CD4-positive, alpha-beta T cell treated with Interleukin-1 beta for 1 hour (primary cell): ENCODE measurements around the gene DLGAP3.

Experiments
- DNase-seq, 2 donors: peaks; one replicate each; pipeline ENCODE4 v3.0.0-alpha.2; 2020 to 2022

The DLGAP3 gene

DNA sequence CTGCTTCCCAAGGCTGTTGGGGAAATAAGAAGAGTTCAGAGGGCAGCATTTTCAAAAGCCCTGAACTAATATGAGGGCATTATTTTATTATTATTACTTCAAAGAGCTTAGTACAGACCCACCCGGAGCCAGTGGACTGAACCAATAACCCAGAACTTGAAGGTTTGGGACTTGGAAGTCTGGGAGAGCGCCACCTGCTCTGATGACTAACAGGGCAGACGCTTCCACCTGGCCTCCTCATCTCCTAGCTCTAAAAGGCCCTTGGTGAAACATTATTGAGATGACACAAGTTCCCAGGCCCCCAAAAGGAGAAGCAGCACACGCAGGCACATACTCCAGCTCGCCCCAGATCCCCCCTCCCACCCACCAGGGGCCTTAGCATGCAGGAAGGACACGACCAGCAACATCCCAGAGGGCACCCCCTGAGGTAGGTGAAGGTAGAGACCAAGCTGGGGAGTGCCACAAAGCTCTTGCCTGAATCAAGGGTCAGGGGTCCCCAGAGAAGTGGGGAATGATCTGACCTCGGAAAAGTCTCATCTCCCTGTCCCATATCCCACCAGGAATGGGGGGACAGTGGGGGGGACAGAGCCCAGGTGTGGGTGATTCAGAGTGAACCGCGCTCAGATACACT is 1.3 kb downstream of the DLGAP3 start:
- no peak for DNase-seq

DNA sequence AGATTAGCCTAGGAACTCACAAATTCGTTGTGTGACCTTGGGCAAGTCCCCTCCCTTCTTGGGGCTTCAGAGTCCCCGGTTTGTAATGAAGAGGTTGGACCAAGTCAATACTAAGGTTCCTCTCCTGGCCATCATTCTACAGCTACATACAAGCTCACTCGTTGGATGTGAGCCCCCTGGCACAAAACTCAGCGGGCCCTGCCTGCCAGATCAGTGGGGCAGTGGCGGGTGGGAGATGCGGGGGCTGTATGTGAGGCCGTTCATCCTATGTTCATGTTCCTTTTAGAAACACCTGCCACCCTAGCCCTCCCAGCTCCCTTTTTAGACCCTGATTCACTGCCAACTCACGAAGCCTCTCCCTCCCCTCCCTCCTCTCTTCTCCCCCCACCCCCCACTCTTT is 2.1 kb downstream of the DLGAP3 start:
- DNase-seq: no peak

DNA sequence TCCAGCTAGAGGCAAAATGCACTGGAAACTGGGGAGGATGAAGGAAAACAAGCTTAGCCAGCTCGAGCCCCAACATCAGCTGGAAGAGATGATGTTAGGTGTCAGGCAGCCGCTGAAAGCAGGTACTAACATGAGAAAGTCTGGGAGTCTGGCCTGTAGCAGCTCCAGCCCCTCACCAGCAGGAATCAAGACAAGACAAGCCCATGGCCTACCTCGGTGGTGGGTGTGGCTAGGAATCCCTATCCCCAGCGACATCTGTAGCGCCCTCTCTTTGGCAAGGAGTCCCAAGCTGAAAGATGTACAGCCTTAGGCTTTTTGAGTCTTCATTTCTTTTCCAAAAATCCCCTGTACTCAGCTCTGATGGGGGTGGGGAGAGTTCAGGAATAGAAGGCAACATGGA is 2.6 kb downstream of the DLGAP3 start:
- no peak for DNase-seq

DNA sequence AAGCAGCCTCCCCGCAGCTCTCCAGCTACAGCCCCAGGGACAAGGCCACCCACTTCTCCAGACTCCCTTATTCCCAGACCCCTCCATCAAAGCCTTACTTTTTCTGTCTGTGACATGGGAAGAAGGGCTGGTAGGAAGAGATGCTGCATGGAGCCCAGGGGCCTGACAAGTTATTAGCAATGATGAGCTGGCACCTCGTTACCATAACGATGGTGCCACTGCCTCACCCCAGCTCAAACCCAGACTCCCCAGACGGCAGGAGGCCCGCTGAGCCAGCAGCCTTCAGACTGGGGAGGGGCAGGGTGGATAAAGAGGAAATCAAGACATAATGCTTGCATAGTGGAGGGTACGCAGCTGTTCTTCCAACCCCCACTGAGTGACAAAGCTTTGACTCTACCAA is 3.3 kb downstream of the DLGAP3 start:
- DNase-seq: no peak

DNA sequence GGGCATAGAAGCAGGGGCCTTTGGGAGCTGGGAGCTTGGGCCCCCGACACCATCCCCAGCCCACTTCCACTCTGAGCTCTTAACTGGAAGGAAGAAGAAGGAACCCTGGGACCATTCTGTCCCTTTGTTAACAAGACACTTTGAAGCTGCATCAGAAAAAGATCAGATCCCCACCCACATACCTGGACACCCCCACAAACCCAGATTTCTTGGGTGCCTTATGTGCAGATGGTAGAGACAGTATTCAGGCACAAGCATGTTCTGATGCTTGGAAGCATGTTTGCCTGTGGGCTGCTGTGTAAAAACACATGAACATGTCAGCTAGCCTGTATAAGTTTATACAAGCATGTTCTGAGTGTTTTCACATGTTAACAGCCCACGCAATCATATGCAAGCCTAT is 3.7 kb downstream of the DLGAP3 start:
- DNase-seq: no peak

DNA sequence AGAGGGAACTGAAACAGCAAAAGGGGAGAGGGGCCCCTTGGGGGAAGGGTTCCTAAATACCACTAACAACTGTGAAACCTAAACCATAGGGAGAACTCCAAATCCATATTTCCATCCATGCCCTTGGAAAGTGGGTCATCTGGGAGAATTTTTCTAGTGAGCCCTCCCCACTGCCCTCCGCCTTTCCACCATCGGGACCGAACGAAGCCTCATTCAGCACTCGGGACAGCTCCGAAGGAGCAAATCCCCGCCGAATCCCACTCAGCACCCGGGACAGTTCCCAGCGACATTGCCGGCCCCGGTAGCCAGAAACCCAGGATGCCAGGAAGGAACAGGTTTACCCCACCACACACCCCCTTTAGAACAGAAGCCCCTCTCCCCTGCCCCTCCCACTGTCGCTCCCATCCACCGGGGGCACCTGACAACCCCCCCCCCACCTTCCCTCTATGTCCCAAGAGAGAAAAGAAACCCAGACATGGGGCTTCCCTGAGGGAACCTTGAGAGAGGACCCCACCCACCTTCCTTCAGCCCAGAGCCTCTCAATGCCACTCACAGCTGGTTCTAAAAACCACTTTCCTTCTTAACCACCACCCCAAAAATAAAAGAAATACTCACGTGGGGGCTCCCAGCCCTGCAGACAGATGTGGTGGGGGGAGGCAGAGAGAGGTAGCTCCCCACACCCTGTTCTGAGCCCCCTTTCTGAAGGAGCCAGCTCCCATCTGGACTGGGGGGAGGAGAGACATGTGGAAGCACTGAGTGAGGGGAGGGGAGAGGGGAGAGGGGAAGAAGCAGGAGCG is 4.5 kb downstream of the DLGAP3 start:
- DNase-seq: peak; percentile 27 to 36

DNA sequence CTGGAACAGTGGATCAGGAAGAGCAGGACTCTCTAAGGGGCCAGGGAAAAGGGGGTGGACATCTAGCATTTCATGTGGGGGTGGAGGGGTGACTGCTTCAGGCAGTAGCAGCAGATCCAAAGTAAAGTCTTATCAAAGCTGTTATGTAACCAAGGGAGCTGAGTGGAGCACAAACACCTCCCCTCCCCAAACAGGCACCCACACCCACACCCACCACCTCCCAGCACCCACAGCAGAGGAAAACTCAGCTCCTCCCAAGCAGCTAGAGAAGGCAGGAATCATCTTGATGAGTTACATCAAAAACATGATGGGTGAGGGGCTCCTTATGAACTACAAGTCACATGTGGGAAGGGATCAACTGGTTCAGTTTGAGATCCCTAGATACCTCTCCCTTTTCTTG is 6.0 kb downstream of the DLGAP3 start:
- DNase-seq: no peak

DNA sequence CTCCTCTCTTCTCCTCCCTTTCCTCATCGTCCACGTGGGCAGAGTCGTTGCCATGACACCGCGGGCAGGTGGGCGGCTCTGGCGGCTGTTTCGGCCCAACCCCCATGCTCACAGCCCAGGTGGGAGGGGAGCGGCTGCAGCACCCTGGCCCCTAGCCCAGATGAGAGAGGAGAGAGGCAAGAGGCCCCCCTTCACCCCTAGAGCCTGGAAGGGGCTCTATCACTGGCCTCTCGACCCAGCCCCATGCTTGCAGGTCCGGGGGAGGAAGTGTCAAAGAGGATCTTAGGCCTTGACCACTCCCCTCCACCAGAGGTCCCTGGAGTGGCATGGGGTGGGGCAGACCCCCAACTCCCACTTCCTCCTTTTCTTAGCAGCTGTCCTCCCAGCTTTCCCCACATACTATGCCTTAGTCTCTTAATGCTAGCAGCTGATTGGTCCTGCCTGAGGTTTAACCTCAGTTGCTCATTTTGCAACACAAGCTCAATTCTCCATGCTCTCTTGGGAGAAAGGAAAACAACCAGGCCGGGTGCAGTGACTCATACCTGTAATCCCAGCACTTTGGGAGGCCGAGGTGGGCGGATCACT is 10.4 kb downstream of the DLGAP3 start:
- peak in 1 of 2 donors; percentile 29 for DNase-seq

DNA sequence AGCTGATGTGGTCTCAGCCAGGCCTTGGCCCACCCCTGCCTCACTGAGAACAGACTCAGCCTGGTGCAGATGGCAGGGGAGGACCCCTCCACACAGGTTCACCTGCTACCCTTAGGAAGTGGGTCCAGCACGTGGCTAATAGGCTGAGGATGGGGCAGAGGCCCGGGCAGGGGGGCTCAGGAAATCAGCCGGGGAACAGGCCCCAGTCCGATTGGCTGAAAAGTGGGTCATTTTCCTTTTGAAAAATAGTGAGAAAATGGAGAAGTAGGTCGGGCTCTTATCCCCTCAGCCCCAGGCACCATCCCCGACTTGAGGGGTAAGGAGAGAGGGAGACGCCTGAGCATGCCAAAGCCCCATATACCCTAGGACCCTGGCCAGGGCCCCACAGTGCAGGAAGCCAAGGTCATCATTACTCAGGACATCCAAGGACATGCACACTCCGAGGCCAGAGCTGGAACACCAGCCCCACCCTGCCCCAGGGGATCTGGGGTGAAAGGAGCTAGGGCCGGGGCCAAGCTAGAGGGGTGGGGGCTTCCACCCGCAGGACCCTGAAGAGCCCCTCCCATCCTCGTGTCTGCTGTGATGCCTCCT is 11.0 kb downstream of the DLGAP3 start:
- no peak for DNase-seq

DNA sequence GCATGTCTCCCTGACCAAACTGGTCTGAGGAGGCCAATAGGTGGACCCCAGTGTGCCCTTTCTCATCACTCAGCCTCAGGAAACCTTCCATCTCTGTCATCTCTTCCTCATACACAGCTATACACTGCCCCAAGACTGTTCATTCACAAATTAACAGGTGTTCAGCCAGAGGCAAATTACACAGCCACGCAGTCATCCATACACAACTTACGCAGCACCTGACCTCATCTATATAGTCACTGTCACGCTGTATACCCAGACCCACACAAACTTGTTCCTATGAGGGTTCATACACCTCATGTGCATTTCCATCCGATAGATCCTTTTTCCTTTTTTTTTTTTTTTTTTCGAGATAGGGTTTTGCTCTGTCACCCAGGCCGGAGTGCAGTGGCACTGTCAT is 12.4 kb downstream of the DLGAP3 start:
- DNase-seq: no peak

DNA sequence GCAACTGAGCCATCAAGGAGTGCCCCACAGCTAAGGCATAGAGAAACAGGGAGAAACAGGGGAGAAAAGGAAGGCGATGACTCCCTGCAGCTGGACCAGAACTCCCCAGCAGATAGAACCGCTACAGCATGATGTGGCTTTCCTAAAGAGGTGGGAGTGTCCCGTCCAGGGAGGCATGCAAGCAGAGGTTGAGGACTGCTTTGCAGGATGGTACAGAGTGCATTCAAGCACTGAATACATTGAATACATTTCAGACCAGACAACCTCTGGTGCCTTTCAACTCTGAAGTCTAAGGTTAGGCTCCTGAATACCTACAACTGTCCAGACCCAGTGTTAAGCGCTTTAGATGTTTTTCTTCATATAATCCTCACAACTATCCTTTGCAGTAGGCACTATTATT is 13.3 kb downstream of the DLGAP3 start:
- DNase-seq: no peak

DNA sequence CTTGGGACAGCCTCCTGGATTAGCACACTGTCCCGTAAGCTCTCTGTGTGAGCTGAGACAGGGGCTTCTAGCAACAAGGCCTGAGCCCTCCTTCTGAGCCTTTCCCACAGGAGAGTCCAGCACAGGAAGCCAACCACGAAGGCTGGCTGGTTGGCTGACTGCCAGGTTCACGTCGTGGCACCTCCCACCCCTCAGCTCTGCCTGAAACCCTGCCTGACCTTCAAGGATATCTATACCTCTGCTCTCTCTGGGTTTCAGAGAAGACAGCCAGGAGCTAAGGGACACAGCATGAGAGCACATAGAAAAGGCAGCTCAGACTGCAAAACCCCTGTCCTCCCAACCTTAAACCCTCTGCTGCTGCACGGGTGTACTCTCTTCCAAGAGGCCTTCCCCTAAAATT is 13.9 kb downstream of the DLGAP3 start:
- DNase-seq: no peak

DNA sequence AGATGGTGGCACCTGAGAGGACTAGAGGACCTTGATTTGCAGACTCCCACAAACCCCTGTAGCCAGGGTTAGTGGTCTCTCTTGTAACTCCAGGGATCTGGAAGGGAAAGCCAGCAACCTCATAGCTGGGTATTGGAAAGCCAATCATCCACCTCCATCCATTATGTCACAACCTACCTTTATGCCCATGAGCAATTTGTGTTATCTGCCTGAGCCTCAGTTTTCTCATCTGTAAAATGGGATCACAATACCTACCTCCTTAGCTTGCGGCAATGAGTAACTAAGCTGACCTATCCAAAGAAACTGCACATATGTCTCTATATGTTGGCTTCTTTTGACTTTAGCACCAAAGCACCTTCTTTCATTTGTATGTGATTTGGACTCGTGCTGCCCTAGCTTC is 14.5 kb downstream of the DLGAP3 start:
- no peak for DNase-seq

DNA sequence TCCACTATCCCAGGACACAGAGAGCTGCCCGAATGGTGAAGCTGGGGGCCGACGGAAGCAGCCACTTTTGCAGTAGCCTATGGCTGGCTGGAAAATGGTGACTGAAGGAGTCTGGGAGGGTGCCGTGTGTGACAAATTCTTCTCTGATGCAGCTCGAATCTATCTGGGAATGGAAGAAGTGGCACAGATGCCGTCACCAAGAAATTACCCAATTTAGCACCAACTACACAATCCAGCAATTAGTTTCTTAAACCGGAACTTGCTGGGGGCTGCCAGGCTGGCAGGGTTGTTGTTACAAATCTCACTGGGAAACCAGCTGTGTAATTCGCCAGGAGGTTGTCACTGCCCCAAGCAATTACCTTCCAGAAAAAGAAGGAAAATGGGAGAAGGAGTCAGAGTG is 18.0 kb downstream of the DLGAP3 start:
- no peak for DNase-seq

DNA sequence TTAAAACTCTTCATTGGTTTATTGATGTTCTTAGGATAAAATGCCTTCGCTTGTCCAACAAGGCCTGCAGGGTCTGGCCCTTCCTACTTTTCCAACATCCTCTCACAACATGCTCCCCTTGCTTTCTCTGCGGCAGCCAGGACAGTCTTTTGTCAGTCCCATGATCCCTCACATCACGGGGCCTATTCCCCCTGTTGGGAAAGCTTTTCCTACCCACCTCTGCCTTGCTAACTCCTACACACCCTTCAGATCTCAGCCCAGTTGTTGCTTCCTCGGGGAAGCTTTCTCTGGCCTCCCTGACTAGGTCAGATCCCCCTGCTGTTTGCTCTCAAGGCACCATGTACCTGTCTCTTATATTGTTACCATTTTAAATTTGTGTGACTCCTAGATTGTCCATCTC is 19.0 kb downstream of the DLGAP3 start:
- DNase-seq: no peak

DNA sequence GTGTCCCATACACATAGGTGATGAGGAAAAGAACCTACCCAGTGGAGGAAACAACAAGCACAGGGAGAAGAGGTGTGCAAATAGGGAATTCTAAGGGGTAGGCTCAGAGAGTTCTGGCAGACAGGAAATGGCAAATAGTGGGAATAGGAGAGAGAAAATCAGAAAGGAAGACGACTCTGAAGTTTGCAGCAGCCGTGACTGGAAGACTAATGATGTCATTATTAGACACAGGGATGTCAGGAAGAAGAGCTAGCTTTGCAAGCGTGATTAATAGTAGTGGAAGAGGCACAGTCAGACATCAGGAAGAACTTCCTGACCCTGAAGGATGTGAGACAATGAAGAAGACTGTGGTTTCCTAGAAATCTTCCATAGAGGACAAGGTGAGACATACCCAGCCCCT is 21.1 kb downstream of the DLGAP3 start:
- DNase-seq: no peak

DNA sequence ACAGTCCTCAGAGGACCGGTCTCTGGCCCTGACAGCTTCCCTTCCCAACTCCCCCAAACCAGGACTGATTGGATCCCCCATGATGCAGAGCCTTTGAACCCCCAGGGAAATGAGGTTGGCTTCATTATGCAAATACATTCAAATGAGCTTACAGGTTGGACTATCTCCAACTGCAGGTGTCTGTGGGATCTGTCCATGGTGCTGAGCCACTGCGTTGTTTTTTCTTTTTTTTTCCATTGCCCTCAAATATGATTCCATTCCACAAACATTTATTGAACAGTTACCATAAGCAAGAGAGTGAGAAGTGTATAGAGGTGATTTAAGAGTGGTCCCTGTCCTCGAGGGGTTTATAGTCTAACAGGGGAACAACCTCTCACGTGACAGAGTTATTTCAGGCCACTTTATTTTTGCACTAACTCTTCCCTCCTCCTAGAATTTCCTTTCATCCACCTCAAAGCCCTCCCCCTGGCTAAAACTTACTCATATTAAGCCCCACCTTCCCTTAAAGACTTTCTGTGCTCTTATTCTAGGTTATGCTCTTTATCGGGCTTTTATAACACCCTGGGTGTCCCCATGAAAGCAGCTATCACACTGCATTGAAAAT is 21.9 kb downstream of the DLGAP3 start:
- DNase-seq: no peak

DNA sequence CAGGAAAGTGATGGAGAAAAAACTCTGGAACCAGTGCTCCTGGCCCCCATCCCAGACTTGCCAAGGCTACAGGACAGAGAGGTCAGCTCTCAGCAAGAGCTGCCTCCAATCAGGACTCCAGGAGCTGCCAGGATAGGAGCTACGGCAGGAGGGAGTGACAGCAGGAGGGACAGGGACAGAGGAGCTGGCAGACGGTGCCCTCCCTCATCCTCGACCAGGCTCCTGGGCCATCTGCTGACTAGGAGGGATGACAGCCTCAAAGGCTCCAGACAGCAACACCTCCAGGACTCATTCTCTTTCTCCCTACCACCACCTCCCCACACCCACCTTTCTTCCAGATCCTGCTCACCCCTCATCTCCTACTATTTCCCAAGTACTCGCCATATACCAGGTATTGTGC is 22.7 kb downstream of the DLGAP3 start:
- DNase-seq: no peak

DNA sequence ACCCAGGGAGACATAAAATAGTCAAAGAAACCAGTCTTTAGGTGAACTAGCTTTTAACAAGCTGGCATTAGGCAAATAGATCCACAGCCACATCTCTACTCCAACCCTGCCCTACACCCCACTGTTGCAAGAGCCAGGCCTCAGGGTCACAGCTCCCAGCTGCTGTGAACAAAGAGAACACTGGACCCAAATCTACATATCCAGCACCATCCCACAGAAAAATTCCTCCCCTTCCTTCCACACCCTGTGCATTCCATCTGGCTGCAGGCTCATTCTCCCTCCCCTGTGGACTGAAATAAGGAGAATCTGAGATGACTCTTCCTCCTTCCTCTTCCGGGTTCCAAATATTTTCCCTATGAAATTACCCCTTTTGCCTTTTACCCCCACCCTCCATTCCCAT is 23.2 kb downstream of the DLGAP3 start:
- no peak for DNase-seq

DNA sequence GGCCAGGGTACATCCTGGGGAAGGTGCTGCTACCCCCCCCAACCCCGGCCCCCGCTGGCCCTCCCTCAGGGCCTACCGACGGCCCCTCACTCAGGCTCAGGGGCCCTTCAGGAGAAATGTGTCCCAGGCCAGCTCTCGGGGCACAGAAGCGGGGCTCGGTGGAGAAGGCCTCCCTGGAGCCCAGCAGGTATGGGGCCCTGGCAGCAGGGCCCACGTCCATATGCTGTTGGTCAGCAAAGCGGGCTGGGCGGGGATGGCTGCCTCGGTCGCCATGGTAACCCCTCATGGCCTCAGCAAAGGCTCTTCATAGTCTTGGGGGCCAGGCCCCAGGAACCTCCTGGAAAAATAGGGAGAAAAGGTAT is 24.4 kb downstream of the DLGAP3 start:
- no peak for DNase-seq

DNA sequence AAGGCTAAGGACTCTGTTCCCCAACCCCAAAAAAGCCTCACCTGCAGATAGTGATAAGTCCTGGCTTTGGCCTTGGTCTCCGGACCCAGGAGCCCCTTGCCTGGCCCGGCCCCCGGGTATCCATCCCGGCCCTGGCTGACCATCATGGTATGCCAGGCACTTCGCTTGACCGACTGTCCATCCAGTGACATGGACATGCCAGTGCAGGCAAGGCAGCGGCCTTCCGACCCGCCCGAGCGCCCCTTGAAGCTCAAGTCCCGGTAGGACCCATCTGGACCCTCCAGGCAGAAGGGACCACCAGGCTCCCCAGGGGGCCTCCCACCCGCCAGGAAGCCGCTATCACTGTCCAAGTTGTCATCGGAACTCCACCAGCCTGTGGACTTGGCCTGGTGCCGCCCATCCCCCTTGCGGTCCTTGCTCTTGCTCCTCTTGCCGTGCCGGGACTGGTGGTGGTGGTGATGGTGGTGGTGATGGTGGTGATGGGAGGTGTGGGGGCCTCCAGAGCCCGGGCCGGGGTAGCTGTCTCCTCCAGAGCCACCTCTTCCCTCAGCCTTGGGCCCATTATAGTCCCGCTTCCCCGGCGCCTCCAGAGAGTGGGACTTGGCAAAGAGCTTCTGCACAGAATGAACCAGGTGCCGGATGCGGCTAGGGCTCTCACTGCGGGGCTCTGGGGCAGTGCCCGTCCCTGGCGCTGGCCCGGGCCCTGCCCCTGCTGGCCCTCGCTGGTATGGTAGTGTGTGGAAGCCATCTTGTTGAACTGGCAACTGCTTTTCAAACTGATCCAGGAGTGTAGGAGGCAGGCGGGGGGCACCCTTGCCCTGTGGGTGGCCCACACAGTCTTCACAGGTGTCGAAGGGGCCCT is 25.0 kb downstream of the DLGAP3 start:
- no peak for DNase-seq

DNA sequence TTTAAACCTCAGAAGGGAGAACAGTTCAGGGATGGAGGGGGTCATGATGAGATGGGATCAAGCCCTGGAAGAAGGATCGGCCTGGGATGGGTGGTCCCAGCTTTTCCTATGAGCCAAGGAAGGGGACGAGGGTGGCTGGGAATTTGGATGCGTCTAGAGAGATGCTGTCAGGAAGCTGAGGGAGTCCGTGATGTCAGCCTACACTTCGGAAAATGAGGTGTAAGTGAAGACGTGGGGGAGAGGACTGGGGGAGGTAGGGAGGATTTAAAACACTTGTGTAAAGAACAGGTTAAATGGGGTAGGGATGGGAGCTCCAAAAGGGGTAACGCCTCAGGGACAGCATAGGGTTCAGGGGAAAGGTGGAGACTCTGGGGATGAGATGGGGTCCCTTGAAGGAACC is 27.5 kb downstream of the DLGAP3 start:
- DNase-seq: no peak
